Prostate gland (tissue), 2 donors: ENCODE data around the gene FRMPD4.

Experiments used
- CTCF ChIP-seq, 4 experiments: fragments of 200-600 bp in 2 of 4; fragments of 450-650 bp in 2 of 4; sonication (generic) in 2 of 4; IDR thresholded peaks; 1 replicate in 3 of 4; 2 replicates in 1 of 4; pipeline ENCODE4 v1.5.1; 2016 to 2019; ENCODE audit warnings: antibody characterized with exemption in 4 of 4, mild to moderate bottlenecking in 2 of 4, moderate library complexity in 2 of 4
- POLR2A ChIP-seq: fragments of 450-650 bp; IDR thresholded peaks from one replicate; pipeline ENCODE4 v1.6.1; 2016; ENCODE audit warnings: antibody characterized with exemption, mild to moderate bottlenecking

DNA sequence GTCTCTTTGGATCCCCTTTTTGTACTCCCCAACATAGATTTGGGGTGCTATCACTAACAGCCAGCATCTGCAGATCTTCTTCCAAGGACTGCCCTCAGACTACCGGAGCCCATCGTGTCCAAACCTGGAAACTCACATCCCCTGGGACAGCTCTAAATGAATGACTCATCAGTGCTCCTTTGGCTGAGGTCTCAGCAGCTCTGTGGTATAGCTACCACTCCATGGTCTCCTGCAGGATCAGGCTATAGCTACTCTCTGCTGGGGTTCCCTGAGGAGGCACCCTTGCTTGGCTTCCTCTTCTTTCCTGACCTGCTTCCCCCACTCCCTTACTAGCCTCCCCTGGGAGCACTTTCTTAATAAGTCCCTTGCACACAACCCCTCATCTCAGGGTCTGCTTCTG, 555.5 kb downstream of the FRMPD4 start:
- TF ChIP-seq CTCF (IDR thresholded peaks at IDR 0.05) (no peak), POLR2A (no peak)
